A673 (cell line): ENCODE data around the gene LKAAEAR1. TPM values are rescaled to one million over a fixed set of nuclear protein-coding genes. Genes with fewer than 3 reads are reported as not detected.
A peak's percentile ranks its signal among the peaks of the same experiment; 100 is the strongest.

ENCODE experiments used
- BruUV-seq: library from RNA; stranded (reverse); fragments of 400-500 nt; replicated peaks from 2 replicates; lab custom pipeline; 2021; lab: Mats Ljungman, UMichigan
- CTCF ChIA-PET: fragments of 300-600 bp; sonication (Branson Sonifier 250); formaldehyde crosslinking; loops from one replicate; lab custom pipeline; 2022; ENCODE audit warnings: antibody characterized with exemption; lab: Charles Lee
- POLR2A ChIA-PET: fragments of 300-600 bp; sonication (Branson Sonifier 250); formaldehyde crosslinking; loops from one replicate; lab custom pipeline; 2022; ENCODE audit warnings: antibody characterized with exemption; ENCODE audit not compliant: low non-redundant PET; lab: Charles Lee
- DNase-seq: peaks from one replicate; pipeline ENCODE4 v3.0.0-alpha.2; 2015; ENCODE audit warnings: low spot score
- H3K27ac ChIP-seq: fragments of 200-600 bp; sonication (generic); 2 replicates; pipeline ENCODE4 v1.5.1; 2016; ENCODE audit warnings: mixed run types, low read depth, mild to moderate bottlenecking, mixed read lengths, antibody characterized with exemption, low read length; ENCODE audit not compliant: poor library complexity, severe bottlenecking
- H3K27me3 ChIP-seq: fragments of 200-600 bp; sonication (generic); replicated peaks from 2 replicates; pipeline ENCODE4 v1.6.1; 2017; ENCODE audit warnings: mixed run types, low read depth, mild to moderate bottlenecking, mixed read lengths, antibody characterized with exemption, low read length; ENCODE audit not compliant: insufficient read depth, poor library complexity
- H3K36me3 ChIP-seq: fragments of 200-600 bp; sonication (generic); 2 replicates; pipeline ENCODE4 v1.6.1; 2016; ENCODE audit warnings: mixed run types, mild to moderate bottlenecking, mixed read lengths, antibody characterized with exemption, low read length; ENCODE audit not compliant: insufficient read depth, poor library complexity, severe bottlenecking
- H3K4me1 ChIP-seq: fragments of 200-600 bp; sonication (generic); 2 replicates; pipeline ENCODE4 v1.6.1; 2017; ENCODE audit warnings: mixed run types, mild to moderate bottlenecking, mixed read lengths, antibody characterized with exemption, low read length; ENCODE audit not compliant: insufficient read depth, poor library complexity, severe bottlenecking
- H3K4me3 ChIP-seq: fragments of 200-600 bp; sonication (generic); 2 replicates; pipeline ENCODE4 v1.5.1; 2016; ENCODE audit warnings: low read depth, mixed run types, mild to moderate bottlenecking, mixed read lengths, low read length; ENCODE audit not compliant: poor library complexity, severe bottlenecking
- H3K9me3 ChIP-seq: fragments of 200-600 bp; sonication (generic); 2 replicates; pipeline ENCODE4 v1.6.1; 2016; ENCODE audit warnings: mixed run types, low read depth, mild to moderate bottlenecking, mixed read lengths, antibody characterized with exemption, low read length; ENCODE audit not compliant: poor library complexity, severe bottlenecking
- EZH2 ChIP-seq: fragments of 200-600 bp; sonication (generic); IDR thresholded peaks from 2 replicates; pipeline ENCODE4 v1.6.1; 2017; ENCODE audit warnings: borderline replicate concordance, low read depth, mild to moderate bottlenecking, mixed read lengths, antibody characterized with exemption, low read length; ENCODE audit not compliant: poor library complexity, severe bottlenecking
- intact Hi-C: fragments of 100-400 bp; cut with micrococcal nuclease; formaldehyde crosslinking; loops from one replicate; pipeline ENCODE4 v1.10.0; 2022; ENCODE audit not compliant: unreplicated experiment
- total RNA-seq: library from RNA; stranded (reverse); gene quantifications from 2 replicates; pipeline ENCODE4 v1.2.3, GENCODE V29; 2021
- TF ChIP-seq, protein P1 (sequence below): fragments of 300-800, 200-600 bp; sonication (generic); conservative IDR thresholded peaks from 2 replicates; pipeline ENCODE4 v1.5.1; 2017; ENCODE audit warnings: low read depth, mild to moderate bottlenecking, antibody characterized with exemption, low read length, moderate library complexity, mixed read lengths

LKAAEAR1 gene
- total RNA-seq, 1 experiment from 2014 or later: 0.62 TPM

DNA sequence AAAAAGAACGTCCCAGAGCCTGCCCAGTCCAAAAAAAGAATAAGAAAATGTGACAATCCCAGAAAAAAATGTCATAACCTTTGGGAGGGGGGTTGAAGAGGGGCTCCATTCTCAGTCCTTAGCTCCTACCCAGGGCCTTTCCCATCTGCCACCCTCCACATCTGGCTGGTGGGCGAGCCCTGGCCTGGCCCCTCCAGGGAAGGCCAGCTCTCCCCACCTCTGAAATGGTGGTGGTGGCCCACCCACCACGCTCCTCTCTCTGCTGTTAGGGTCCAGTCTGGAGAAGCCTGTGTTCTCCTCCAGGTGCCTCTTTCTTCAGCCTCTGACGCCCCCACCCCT is 5.3 kb downstream of the LKAAEAR1 start:
- Histone ChIP-seq H3K9me3 (no peaks in the 10 kb centered on the region), H3K4me3 (peak overlapping the region; percentile 82), H3K27me3 (peaks cover under 1% of the 10 kb centered on the region), H3K4me1 (peaks cover 24% of the 10 kb centered on the region), H3K36me3 (no peaks in the 10 kb centered on the region), H3K27ac (peak overlapping the region; percentile 66)
- DNase-seq: no peak
- CTCF ChIA-PET: interaction anchor here (0.6 kb wide), 1 partner anchor 53 kb away, joined by 3 read pairs; no protein-coding TSS in a partner anchor
- TF ChIP-seq, protein P1, sequence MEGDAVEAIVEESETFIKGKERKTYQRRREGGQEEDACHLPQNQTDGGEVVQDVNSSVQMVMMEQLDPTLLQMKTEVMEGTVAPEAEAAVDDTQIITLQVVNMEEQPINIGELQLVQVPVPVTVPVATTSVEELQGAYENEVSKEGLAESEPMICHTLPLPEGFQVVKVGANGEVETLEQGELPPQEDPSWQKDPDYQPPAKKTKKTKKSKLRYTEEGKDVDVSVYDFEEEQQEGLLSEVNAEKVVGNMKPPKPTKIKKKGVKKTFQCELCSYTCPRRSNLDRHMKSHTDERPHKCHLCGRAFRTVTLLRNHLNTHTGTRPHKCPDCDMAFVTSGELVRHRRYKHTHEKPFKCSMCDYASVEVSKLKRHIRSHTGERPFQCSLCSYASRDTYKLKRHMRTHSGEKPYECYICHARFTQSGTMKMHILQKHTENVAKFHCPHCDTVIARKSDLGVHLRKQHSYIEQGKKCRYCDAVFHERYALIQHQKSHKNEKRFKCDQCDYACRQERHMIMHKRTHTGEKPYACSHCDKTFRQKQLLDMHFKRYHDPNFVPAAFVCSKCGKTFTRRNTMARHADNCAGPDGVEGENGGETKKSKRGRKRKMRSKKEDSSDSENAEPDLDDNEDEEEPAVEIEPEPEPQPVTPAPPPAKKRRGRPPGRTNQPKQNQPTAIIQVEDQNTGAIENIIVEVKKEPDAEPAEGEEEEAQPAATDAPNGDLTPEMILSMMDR: no peak
- no peak for TF ChIP-seq EZH2
- intact Hi-C loops: no loop called here
- POLR2A ChIA-PET: no interaction called here
- no TSS peak for BruUV-seq

DNA sequence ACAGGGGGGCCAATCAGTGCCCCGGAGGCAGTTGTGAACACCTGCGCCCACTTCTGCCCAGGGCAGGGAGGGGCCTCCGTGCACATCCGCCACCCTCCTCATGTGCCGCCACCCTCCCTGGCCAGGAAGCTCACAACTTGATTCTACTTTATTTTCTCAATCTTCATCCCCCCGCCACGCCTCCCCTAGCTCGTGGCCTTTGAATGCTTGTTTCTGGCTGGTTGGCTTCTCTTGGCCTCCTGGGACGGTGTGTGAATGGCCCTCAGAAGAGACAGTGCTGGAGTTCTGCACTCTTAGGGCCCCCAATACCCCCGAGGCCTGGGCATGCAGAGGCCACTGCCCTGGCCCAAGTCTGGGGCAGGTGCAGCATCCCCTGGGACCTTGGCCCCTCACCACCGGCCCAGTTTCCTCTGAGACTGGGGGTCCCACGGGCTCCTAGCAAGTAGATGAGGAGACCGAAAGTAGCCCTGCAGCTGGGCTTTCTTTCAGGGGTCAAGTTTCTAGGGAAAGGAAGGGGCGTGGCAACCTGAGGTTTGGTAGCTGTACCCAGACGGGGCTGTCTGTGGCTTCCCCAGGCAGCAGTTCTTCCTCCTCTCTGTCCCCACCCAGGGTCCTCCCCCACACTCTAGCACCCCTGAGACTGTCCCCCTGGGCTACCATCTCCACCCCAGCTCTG is 6.2 kb downstream of the LKAAEAR1 start:
- Histone ChIP-seq H3K27ac (no peak overlapping the region), H3K4me1 (peaks cover 21% of the 10 kb centered on the region), H3K9me3 (no peaks in the 10 kb centered on the region), H3K36me3 (peaks cover 5% of the 10 kb centered on the region), H3K27me3 (no peaks in the 10 kb centered on the region), H3K4me3 (peak overlapping the region; percentile 82)
- intact Hi-C loops: no loop called here
- DNase-seq: no peak
- no TSS peak for BruUV-seq
- TF ChIP-seq, protein P1: no peak
- no peak for TF ChIP-seq EZH2
- ChIA-PET CTCF (no interaction called here), POLR2A (no interaction called here)

DNA sequence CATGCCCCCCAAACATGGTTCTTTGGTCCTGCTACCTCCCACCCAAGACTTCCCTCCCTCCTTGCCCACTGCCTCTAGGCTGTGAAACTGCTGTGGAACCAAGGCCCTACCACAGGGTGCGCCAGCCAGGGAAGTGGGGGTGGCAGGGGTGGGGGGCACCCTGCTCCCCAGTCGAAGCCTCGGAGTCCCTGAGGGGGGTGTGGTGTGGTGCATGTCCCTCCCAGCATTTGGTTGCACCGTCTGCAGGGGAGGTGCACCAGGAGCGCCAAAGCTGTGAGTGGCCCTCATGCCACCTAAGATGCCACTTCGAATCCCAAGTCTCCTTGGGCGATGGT is 6.7 kb downstream of the LKAAEAR1 start:
- Histone ChIP-seq H3K9me3 (no peaks in the 10 kb centered on the region), H3K27ac (no peak overlapping the region), H3K4me3 (no peak overlapping the region), H3K27me3 (no peaks in the 10 kb centered on the region), H3K4me1 (peaks cover 16% of the 10 kb centered on the region), H3K36me3 (peaks cover 6% of the 10 kb centered on the region)
- TF ChIP-seq, protein P1: no peak
- no peak for TF ChIP-seq EZH2
- ChIA-PET POLR2A (no interaction called here), CTCF (no interaction called here)
- BruUV-seq: no TSS peak
- intact Hi-C loops: no loop called here
- DNase-seq: no peak
